AG04449 (cell line): Measurements from ENCODE around the gene APEH.

Experiments
- CTCF ChIA-PET: fragments of 350-600 bp; formaldehyde crosslinking; extraction: SDS; loops from one replicate; lab custom pipeline; 2021; ENCODE audit warnings: antibody characterized with exemption; lab: Yijun Ruan, JAX
- POLR2A ChIA-PET: fragments of 400-600, 350-600 bp; formaldehyde crosslinking; extraction: SDS; loops from one replicate; lab custom pipeline; 2020; ENCODE audit warnings: antibody characterized with exemption, inconsistent platforms; lab: Yijun Ruan, JAX
- DNase-seq: peaks from one replicate; pipeline ENCODE4 v3.0.0-alpha.2; 2010; ENCODE audit warnings: low read depth, low spot score
- H3K4me3 ChIP-seq: 2 replicates; pipeline ENCODE4 v1.5.1; 2011; ENCODE audit warnings: low read depth, mild to moderate bottlenecking, control low read depth, low read length
- TF ChIP-seq, protein P1 (sequence below): IDR thresholded peaks from one replicate; pipeline ENCODE4 v1.5.1; 2011; ENCODE audit warnings: mild to moderate bottlenecking, moderate library complexity, low read length, control low read depth, inconsistent platforms; ENCODE audit not compliant: insufficient read depth; ENCODE audit errors: missing control alignments

Gene APEH

DNA sequence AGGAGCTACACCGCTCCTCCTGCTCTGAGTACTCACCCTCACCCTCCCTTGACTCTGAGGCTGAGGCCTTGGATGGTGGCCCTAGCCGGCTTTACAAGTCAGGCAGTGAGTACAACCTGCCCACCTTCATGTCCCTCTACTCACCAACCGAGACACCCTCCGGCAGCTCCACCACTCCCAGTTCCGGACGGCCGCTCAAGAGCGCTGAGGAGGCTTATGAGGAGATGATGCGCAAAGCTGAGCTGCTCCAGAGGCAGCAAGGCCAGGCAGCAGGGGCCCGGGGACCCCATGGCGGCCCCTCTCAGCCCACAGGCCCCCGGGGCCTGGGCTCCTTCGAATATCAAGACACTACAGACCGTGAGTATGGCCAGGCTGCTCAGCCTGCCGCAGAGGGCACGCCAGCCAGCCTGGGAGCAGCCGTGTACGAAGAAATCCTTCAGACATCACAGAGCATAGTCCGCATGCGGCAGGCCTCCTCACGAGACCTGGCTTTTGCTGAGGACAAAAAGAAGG, 21.2 kb upstream of the APEH start:
- no peak for DNase-seq
- ChIA-PET CTCF (interaction anchor here (1.6 kb wide), 1 partner anchor 18 kb away, joined by 9 read pairs; no protein-coding TSS in a partner anchor), POLR2A (no interaction called here)
- H3K4me3 ChIP-seq, result no peak overlapping the region
- TF ChIP-seq, protein P1, sequence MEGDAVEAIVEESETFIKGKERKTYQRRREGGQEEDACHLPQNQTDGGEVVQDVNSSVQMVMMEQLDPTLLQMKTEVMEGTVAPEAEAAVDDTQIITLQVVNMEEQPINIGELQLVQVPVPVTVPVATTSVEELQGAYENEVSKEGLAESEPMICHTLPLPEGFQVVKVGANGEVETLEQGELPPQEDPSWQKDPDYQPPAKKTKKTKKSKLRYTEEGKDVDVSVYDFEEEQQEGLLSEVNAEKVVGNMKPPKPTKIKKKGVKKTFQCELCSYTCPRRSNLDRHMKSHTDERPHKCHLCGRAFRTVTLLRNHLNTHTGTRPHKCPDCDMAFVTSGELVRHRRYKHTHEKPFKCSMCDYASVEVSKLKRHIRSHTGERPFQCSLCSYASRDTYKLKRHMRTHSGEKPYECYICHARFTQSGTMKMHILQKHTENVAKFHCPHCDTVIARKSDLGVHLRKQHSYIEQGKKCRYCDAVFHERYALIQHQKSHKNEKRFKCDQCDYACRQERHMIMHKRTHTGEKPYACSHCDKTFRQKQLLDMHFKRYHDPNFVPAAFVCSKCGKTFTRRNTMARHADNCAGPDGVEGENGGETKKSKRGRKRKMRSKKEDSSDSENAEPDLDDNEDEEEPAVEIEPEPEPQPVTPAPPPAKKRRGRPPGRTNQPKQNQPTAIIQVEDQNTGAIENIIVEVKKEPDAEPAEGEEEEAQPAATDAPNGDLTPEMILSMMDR, result no peak

DNA sequence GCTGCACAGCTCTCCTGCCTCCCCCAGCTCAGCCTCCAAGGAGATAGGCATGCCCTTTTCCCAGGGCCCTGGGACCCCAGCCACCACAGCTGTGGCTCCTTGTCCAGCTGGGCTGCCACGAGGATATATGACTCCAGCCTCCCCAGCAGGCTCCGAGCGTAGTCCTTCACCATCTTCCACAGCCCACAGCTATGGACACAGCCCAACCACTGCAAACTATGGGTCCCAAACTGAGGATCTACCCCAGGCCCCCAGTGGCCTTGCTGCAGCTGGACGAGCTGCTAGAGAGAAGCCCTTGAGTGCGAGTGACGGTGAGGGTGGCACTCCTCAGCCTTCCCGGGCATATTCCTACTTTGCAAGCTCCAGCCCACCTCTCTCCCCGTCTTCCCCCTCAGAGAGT, 20.5 kb upstream of the APEH start:
- ChIA-PET POLR2A (no interaction called here), CTCF (interaction anchor here (1.1 kb wide), 1 partner anchor 18 kb away, joined by 3 read pairs; no protein-coding TSS in a partner anchor)
- TF ChIP-seq, protein P1, result no peak
- no peak overlapping the region for H3K4me3 ChIP-seq
- no peak for DNase-seq

DNA sequence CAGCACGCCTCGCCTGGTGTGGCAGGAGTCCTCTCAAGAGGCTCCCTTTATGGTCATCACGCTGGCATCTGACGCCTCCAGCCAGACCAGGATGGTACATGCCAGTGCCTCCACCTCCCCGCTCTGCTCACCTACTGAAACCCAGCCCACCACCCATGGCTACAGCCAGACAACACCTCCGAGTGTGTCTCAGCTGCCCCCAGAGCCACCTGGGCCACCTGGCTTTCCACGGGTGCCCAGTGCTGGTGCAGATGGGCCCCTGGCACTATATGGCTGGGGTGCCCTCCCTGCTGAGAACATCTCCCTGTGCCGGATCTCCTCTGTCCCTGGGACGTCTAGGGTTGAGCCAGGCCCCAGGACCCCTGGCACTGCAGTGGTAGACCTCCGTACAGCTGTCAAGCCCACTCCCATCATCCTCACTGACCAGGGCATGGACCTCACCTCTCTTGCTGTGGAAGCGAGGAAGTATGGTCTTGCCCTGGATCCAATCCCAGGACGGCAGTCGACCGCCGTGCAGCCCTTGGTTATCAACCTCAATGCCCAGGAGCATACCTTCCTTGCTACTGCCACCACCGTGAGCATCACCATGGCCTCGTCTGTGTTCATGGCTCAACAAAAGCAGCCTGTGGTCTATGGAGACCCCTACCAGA, 19.9 kb upstream of the APEH start:
- no peak overlapping the region for H3K4me3 ChIP-seq
- ChIA-PET POLR2A (no interaction called here), CTCF (interaction anchor here (1.1 kb wide), 1 partner anchor 17 kb away, joined by 3 read pairs; no protein-coding TSS in a partner anchor)
- TF ChIP-seq, protein P1, result no peak
- no peak for DNase-seq

DNA sequence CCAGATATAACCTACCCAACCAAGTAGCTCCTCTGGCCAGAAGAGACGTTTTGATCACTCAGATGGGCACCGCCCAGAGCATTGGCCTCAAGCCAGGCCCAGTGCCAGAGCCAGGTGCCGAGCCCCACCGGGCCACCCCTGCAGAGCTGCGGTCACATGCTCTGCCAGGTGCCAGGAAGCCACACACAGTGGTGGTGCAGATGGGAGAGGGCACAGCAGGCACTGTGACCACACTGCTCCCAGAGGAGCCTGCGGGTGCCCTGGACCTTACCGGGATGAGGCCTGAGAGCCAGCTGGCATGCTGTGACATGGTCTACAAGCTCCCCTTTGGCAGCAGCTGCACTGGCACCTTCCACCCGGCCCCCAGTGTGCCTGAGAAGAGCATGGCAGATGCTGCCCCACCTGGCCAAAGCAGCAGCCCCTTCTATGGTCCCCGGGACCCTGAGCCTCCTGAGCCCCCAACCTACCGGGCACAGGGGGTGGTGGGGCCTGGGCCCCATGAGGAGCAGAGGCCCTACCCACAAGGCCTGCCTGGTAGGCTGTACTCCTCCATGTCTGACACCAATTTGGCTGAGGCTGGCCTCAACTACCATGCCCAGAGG, 19.1 kb upstream of the APEH start:
- CTCF ChIA-PET, result interaction anchor here (2.7 to 3.0 kb wide), 2 partner anchors 16 to 116 kb away, joined by 13 to 30 read pairs; no protein-coding TSS in a partner anchor
- H3K4me3 ChIP-seq, result no peak overlapping the region
- TF ChIP-seq, protein P1, result no peak
- POLR2A ChIA-PET, result no interaction called here
- no peak for DNase-seq

DNA sequence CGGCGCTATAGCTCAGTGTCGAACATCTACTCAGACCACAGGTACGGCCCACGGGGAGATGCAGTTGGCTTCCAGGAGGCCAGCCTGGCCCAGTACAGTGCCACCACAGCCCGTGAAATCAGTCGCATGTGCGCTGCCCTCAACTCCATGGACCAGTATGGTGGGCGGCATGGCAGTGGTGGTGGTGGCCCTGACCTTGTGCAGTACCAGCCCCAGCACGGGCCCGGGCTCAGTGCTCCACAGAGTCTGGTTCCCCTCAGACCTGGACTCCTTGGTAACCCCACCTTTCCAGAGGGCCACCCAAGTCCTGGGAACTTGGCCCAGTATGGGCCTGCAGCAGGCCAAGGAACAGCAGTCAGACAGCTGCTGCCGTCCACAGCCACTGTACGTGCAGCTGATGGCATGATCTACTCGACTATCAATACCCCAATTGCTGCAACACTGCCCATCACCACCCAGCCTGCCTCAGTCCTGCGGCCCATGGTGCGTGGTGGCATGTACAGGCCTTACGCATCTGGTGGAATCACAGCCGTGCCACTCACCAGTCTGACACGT, 18.3 kb upstream of the APEH start:
- DNase-seq, result no peak
- POLR2A ChIA-PET, result no interaction called here
- TF ChIP-seq, protein P1, result no peak
- CTCF ChIA-PET, result interaction anchor here (2.1 to 3.0 kb wide), 3 partner anchors 14 to 117 kb away, joined by 6 to 30 read pairs (median 13); no protein-coding TSS in a partner anchor
- H3K4me3 ChIP-seq, result no peak overlapping the region
